Stimulated activated naive CD8-positive, alpha-beta T cell treated with anti-CD3 and anti-CD28 coated beads, Interleukin-15, amount 100 ng/mL, for 72 hours (primary cell): ENCODE measurements around the gene ADH1C.
"Not testable (repeated sequence)": the region's sequence is repeated elsewhere in the genome, so short reads cannot be mapped to it uniquely, and the experiment has no call there.

Experiments used
- ATAC-seq: fragments of 150-1000 bp; cut with Tn5 transposase; 2 replicates; pipeline ENCODE4 v1.10.0; 2021; ENCODE audit warnings: mild to moderate bottlenecking, moderate library complexity
- DNase-seq, 2 donors: peaks; one replicate each; pipeline ENCODE4 v3.0.0; 2021 to 2022
- H3K27ac Mint-ChIP-seq, 2 donors: one replicate each; pipeline ENCODE4 v1.8.0; 2022; ENCODE audit warnings: mild to moderate bottlenecking in 2 of 2, mixed read lengths in 2 of 2, moderate library complexity in 2 of 2
- H3K27me3 Mint-ChIP-seq: one replicate; pipeline ENCODE4 v1.8.0; 2022; ENCODE audit warnings: mixed read lengths
- H3K4me1 Mint-ChIP-seq: one replicate; pipeline ENCODE4 v1.8.0; 2022; ENCODE audit warnings: mild to moderate bottlenecking, mixed read lengths
- H3K4me3 Mint-ChIP-seq, 2 donors: one replicate each; pipeline ENCODE4 v1.8.0; 2022; ENCODE audit warnings: mild to moderate bottlenecking in 2 of 2, mixed read lengths in 2 of 2, moderate library complexity in 1 of 2
- H3K9me3 Mint-ChIP-seq, 2 donors: one replicate each; pipeline ENCODE4 v1.8.0; 2022; ENCODE audit warnings: mixed read lengths in 2 of 2

The ADH1C gene

GRCh38 chr4:99367817-99368216 lies 15.3 kb upstream of the ADH1C start:
- not testable (repeated sequence) for H3K27ac Mint-ChIP-seq, ATAC-seq, H3K4me1 Mint-ChIP-seq, H3K9me3 Mint-ChIP-seq, H3K4me3 Mint-ChIP-seq, DNase-seq
- peaks cover 15% of the 10 kb centered on the region for H3K27me3 Mint-ChIP-seq

GRCh38 chr4:99366491-99366890 lies 13.9 kb upstream of the ADH1C start:
- no peaks in the 10 kb centered on the region for H3K9me3 Mint-ChIP-seq
- no peak overlapping the region for H3K27ac Mint-ChIP-seq
- ATAC-seq (no peak), DNase-seq (no peak)
- H3K4me1 Mint-ChIP-seq: no peaks in the 10 kb centered on the region
- no peak overlapping the region for H3K4me3 Mint-ChIP-seq
- peaks cover 15% of the 10 kb centered on the region for H3K27me3 Mint-ChIP-seq

GRCh38 chr4:99362768-99363167 lies 10.2 kb upstream of the ADH1C start:
- Mint-ChIP-seq H3K27me3 (peaks cover 6% of the 10 kb centered on the region), H3K9me3 (no peaks in the 10 kb centered on the region), H3K4me3 (no peak overlapping the region), H3K4me1 (no peaks in the 10 kb centered on the region), H3K27ac (no peak overlapping the region)
- ATAC-seq: no peak
- no peak for DNase-seq

GRCh38 chr4:99361899-99362275 lies 9.3 kb upstream of the ADH1C start:
- Mint-ChIP-seq H3K4me3 (no peak overlapping the region), H3K27me3 (no peaks in the 10 kb centered on the region), H3K4me1 (no peaks in the 10 kb centered on the region), H3K27ac (no peak overlapping the region), H3K9me3 (no peaks in the 10 kb centered on the region)
- ATAC-seq: no peak
- no peak for DNase-seq

GRCh38 chr4:99361268-99361898 lies 8.8 kb upstream of the ADH1C start:
- ATAC-seq (no peak), DNase-seq (no peak)
- H3K4me3 Mint-ChIP-seq: no peak overlapping the region

GRCh38 chr4:99359480-99360204 lies 7.1 kb upstream of the ADH1C start:
- Mint-ChIP-seq H3K27ac (no peak overlapping the region), H3K4me1 (peaks cover 14% of the 10 kb centered on the region), H3K4me3 (no peak overlapping the region), H3K9me3 (peaks cover 4 to 17% of the 10 kb centered on the region in 2 donors), H3K27me3 (peaks cover 15% of the 10 kb centered on the region)
- DNase-seq (no peak), ATAC-seq (peak; percentile 46)

More at GRCh38 chr4:99361268-99361898, 8.8 kb upstream of the ADH1C start:
- no peaks in the 10 kb centered on the region for H3K9me3 Mint-ChIP-seq
- H3K27ac Mint-ChIP-seq: no peak overlapping the region
- peaks cover under 1% of the 10 kb centered on the region for H3K27me3 Mint-ChIP-seq
- peaks cover 4% of the 10 kb centered on the region for H3K4me1 Mint-ChIP-seq

GRCh38 chr4:99357948-99358347 lies 5.4 kb upstream of the ADH1C start:
- Mint-ChIP-seq H3K4me3 (no peak overlapping the region), H3K4me1 (peaks cover 16% of the 10 kb centered on the region), H3K9me3 (peaks cover 10 to 24% of the 10 kb centered on the region in 2 donors), H3K27me3 (peaks cover 15% of the 10 kb centered on the region), H3K27ac (no peak overlapping the region)
- no peak for ATAC-seq
- no peak for DNase-seq

- Mint-ChIP-seq H3K27ac (no peak overlapping the region), H3K27me3 (peaks cover 15% of the 10 kb centered on the region), H3K4me1 (peaks cover 20% of the 10 kb centered on the region), H3K4me3 (no peak overlapping the region), H3K9me3 (peaks cover 10 to 24% of the 10 kb centered on the region in 2 donors)
- DNase-seq (no peak), ATAC-seq (peak; percentile 76)
Measured at GRCh38 chr4:99356992-99357391, 4.4 kb upstream of the ADH1C start.

GRCh38 chr4:99356149-99356548 lies 3.6 kb upstream of the ADH1C start:
- H3K27ac Mint-ChIP-seq, ATAC-seq: not testable (repeated sequence)
- peak in 1 of 2 donors; percentile 37 for DNase-seq
- Mint-ChIP-seq H3K4me1 (peaks cover 20% of the 10 kb centered on the region), H3K9me3 (peaks cover 10 to 24% of the 10 kb centered on the region in 2 donors), H3K4me3 (peak overlapping the region in 1 of 2 donors; percentile 10), H3K27me3 (peaks cover 15% of the 10 kb centered on the region)

- DNase-seq (no peak), ATAC-seq (no peak)
- no peak overlapping the region for H3K27ac Mint-ChIP-seq
- H3K27me3 Mint-ChIP-seq: peaks cover 15% of the 10 kb centered on the region
- H3K9me3 Mint-ChIP-seq: peaks cover 10 to 24% of the 10 kb centered on the region in 2 donors
- no peak overlapping the region for H3K4me3 Mint-ChIP-seq
- H3K4me1 Mint-ChIP-seq: peaks cover 17% of the 10 kb centered on the region
Measured at GRCh38 chr4:99351487-99351886, 1.1 kb downstream of the ADH1C start.

- H3K9me3 Mint-ChIP-seq: peaks cover 5 to 6% of the 10 kb centered on the region in 2 donors
- DNase-seq (no peak), ATAC-seq (no peak)
- H3K4me1 Mint-ChIP-seq: peaks cover 6% of the 10 kb centered on the region
- H3K27ac Mint-ChIP-seq: no peak overlapping the region
- H3K4me3 Mint-ChIP-seq: no peak overlapping the region
- peaks cover 7% of the 10 kb centered on the region for H3K27me3 Mint-ChIP-seq
Measured at GRCh38 chr4:99349338-99349737, 3.2 kb downstream of the ADH1C start.

GRCh38 chr4:99342624-99343023 lies 9.9 kb downstream of the ADH1C start:
- peaks cover 22% of the 10 kb centered on the region for H3K27me3 Mint-ChIP-seq
- not testable (repeated sequence) for H3K4me3 Mint-ChIP-seq, H3K27ac Mint-ChIP-seq, H3K9me3 Mint-ChIP-seq, DNase-seq, ATAC-seq, H3K4me1 Mint-ChIP-seq

- Mint-ChIP-seq H3K27me3 (peaks cover 26% of the 10 kb centered on the region), H3K9me3 (no peaks in the 10 kb centered on the region), H3K4me1 (no peaks in the 10 kb centered on the region), H3K4me3 (no peak overlapping the region), H3K27ac (no peak overlapping the region)
- no peak for DNase-seq
- ATAC-seq: no peak
Measured at GRCh38 chr4:99341426-99341825, 11.1 kb downstream of the ADH1C start.

- Mint-ChIP-seq H3K4me3 (no peak overlapping the region), H3K9me3 (no peaks in the 10 kb centered on the region), H3K4me1 (no peaks in the 10 kb centered on the region), H3K27me3 (peaks cover 21% of the 10 kb centered on the region), H3K27ac (no peak overlapping the region)
- ATAC-seq (no peak), DNase-seq (no peak)
Measured at GRCh38 chr4:99339172-99339571, 13.4 kb downstream of the ADH1C start.

- no peak overlapping the region for H3K27ac Mint-ChIP-seq
- no peak for ATAC-seq
- H3K27me3 Mint-ChIP-seq: peaks cover 15% of the 10 kb centered on the region
- H3K4me1 Mint-ChIP-seq: no peaks in the 10 kb centered on the region
- DNase-seq: no peak
- H3K4me3 Mint-ChIP-seq: no peak overlapping the region
- no peaks in the 10 kb centered on the region for H3K9me3 Mint-ChIP-seq
Measured at GRCh38 chr4:99336553-99336952, 16.0 kb downstream of the ADH1C start.

- Mint-ChIP-seq H3K9me3 (no peaks in the 10 kb centered on the region), H3K27ac (no peak overlapping the region), H3K4me1 (no peaks in the 10 kb centered on the region), H3K27me3 (peaks cover 8% of the 10 kb centered on the region), H3K4me3 (no peak overlapping the region)
- no peak for DNase-seq
- no peak for ATAC-seq
Measured at GRCh38 chr4:99334880-99335279, 17.7 kb downstream of the ADH1C start.
